CD4-positive, CD25-positive, alpha-beta regulatory T cell (primary cell): ENCODE measurements around the gene CD8A. TPM values are rescaled to one million over a fixed set of nuclear protein-coding genes. Genes with fewer than 3 reads are reported as not detected.
"Not testable (repeated sequence)": the region's sequence is repeated elsewhere in the genome, so short reads cannot be mapped to it uniquely, and the experiment has no call there.

Experiments used
- ATAC-seq, 2 donors: fragments of 150-1000 bp; cut with Tn5 transposase; one replicate each; pipeline ENCODE4 v1.10.0; 2021; ENCODE audit warnings: low read depth in 2 of 2, moderate number of reproducible peaks in 2 of 2, moderate library complexity in 1 of 2
- DNase-seq, 3 donors: peaks; one replicate each; pipeline versions ENCODE4 v3.0.0 to v3.0.0-alpha.2; 2012 to 2022; ENCODE audit warnings: mixed read lengths in 1 of 3
- H3K27ac ChIP-seq: one replicate; pipeline ENCODE4 v1.7.0; 2013; ENCODE audit warnings: mild to moderate bottlenecking, low read length; ENCODE audit not compliant: insufficient read depth, poor library complexity, severe bottlenecking
- H3K27me3 ChIP-seq: one replicate; pipeline ENCODE4 v1.7.0; 2013; ENCODE audit warnings: low read length; ENCODE audit not compliant: control insufficient read depth, insufficient read depth
- H3K36me3 ChIP-seq: one replicate; pipeline ENCODE4 v1.7.0; 2013; ENCODE audit warnings: mild to moderate bottlenecking, low read length, moderate library complexity; ENCODE audit not compliant: control insufficient read depth, insufficient read depth
- H3K4me1 ChIP-seq: 2 replicates; pipeline ENCODE4 v1.7.0; 2013; ENCODE audit warnings: mild to moderate bottlenecking, low read length; ENCODE audit not compliant: insufficient read depth, control insufficient read depth, poor library complexity, severe bottlenecking
- H3K4me3 ChIP-seq: one replicate; pipeline ENCODE4 v1.7.0; 2013; ENCODE audit warnings: low read depth, mild to moderate bottlenecking, low read length, moderate library complexity
- H3K9me3 ChIP-seq, 2 experiments: 1 replicate in 1 of 2; 2 replicates in 1 of 2; pipeline ENCODE4 v1.7.0; 2013; ENCODE audit warnings: low read length in 2 of 2, mild to moderate bottlenecking in 1 of 2, moderate library complexity in 1 of 2; ENCODE audit not compliant: control insufficient read depth in 2 of 2
- H3K27ac Mint-ChIP-seq, 3 donors: one replicate each; pipeline ENCODE4 v1.8.0; 2020 to 2022; ENCODE audit warnings: mild to moderate bottlenecking in 3 of 3, mixed read lengths in 3 of 3, moderate library complexity in 2 of 3
- H3K27me3 Mint-ChIP-seq: one replicate; pipeline ENCODE4 v1.8.0; 2022; ENCODE audit warnings: mild to moderate bottlenecking, mixed read lengths
- H3K36me3 Mint-ChIP-seq: one replicate; pipeline ENCODE4 v1.8.0; 2020; ENCODE audit warnings: mixed read lengths
- H3K4me1 Mint-ChIP-seq, 4 donors: one replicate each; pipeline ENCODE4 v1.8.0; 2020 to 2022; ENCODE audit warnings: mixed read lengths in 4 of 4, mild to moderate bottlenecking in 1 of 4
- H3K4me3 Mint-ChIP-seq, 4 donors: one replicate each; pipeline ENCODE4 v1.8.0; 2020 to 2022; ENCODE audit warnings: mild to moderate bottlenecking in 4 of 4, mixed read lengths in 4 of 4, moderate library complexity in 3 of 4
- H3K9me3 Mint-ChIP-seq, 7 donors: one replicate each; pipeline ENCODE4 v1.8.0; 2020 to 2022; ENCODE audit warnings: mixed read lengths in 7 of 7, mild to moderate bottlenecking in 3 of 7, moderate library complexity in 2 of 7
- polyA plus RNA-seq, 4 donors: library from polyadenylated mRNA; unstranded; fragments of 300-500 nt; fragmentation: Illumina TruSeq; gene quantifications; one replicate each; pipeline ENCODE4 v1.2.3, GENCODE V29; 2021
- total RNA-seq: library from RNA; stranded (reverse); gene quantifications from one replicate; pipeline ENCODE4 v1.2.3, GENCODE V29; 2022

The CD8A gene
- total and polyA plus RNA-seq, 5 donors from 2014 or later: 0.24 to 1.8 (median 0.57) TPM; not detected in 1

DNA sequence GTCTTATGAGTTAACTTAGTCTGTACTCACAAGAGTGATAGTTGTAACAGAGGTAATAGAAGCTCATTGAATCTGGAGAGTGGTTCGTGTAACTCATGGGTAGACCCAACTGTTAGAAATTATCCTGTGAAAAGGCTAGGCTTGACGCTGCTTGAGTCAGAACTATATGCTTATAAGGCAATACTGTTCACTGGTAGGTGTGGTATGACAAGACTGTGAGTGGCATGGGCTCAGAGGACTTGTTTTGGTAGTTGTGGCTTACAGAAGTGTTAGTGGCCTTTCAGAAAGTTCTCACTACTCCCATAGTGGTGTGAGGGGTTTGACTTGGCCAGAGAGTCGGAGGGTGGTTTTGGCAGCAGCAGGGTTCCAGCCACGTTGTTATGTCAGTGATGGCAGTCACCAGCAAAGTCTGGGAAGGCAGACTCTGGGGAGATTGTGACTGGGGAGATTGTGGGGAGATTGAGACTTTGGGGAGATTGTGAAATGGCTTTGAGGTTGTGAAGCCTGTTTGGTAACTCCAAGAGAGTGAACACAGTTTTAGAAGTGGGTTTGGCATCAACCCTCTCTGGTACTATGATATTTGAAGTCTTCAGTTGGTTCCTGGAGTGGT is 48.7 kb downstream of the CD8A start:
- not testable (repeated sequence) for H3K4me3 Mint-ChIP-seq, H3K36me3 Mint-ChIP-seq, H3K27ac Mint-ChIP-seq, H3K27me3 Mint-ChIP-seq, H3K27me3 ChIP-seq, DNase-seq, H3K4me3 ChIP-seq, H3K27ac ChIP-seq, H3K9me3 Mint-ChIP-seq, H3K4me1 ChIP-seq, H3K9me3 ChIP-seq, ATAC-seq
- H3K36me3 ChIP-seq: peaks cover 19% of the 10 kb centered on the region
- peaks cover 19 to 39% (median 26%) of the 10 kb centered on the region in 4 donors for H3K4me1 Mint-ChIP-seq

GRCh38 chr2:86739889-86740288 is 50.8 kb downstream of the CD8A start:
- not testable (repeated sequence) for H3K4me1 ChIP-seq, H3K27ac Mint-ChIP-seq, DNase-seq, H3K36me3 Mint-ChIP-seq, H3K4me3 Mint-ChIP-seq, H3K27me3 ChIP-seq, H3K9me3 ChIP-seq, H3K27ac ChIP-seq, ATAC-seq, H3K27me3 Mint-ChIP-seq, H3K4me3 ChIP-seq, H3K9me3 Mint-ChIP-seq
- H3K36me3 ChIP-seq: peaks cover 15% of the 10 kb centered on the region
- peaks cover 5 to 19% (median 9%) of the 10 kb centered on the region in 4 donors for H3K4me1 Mint-ChIP-seq

GRCh38 chr2:86739485-86739884 is 51.2 kb downstream of the CD8A start:
- H3K36me3 ChIP-seq: peaks cover 12% of the 10 kb centered on the region
- not testable (repeated sequence) for H3K4me3 ChIP-seq, H3K9me3 ChIP-seq, H3K36me3 Mint-ChIP-seq, H3K4me1 ChIP-seq, H3K9me3 Mint-ChIP-seq, H3K27ac ChIP-seq, H3K27ac Mint-ChIP-seq, H3K27me3 Mint-ChIP-seq, ATAC-seq, H3K27me3 ChIP-seq, DNase-seq, H3K4me3 Mint-ChIP-seq
- H3K4me1 Mint-ChIP-seq: peaks cover 5 to 16% (median 9%) of the 10 kb centered on the region in 4 donors

DNA sequence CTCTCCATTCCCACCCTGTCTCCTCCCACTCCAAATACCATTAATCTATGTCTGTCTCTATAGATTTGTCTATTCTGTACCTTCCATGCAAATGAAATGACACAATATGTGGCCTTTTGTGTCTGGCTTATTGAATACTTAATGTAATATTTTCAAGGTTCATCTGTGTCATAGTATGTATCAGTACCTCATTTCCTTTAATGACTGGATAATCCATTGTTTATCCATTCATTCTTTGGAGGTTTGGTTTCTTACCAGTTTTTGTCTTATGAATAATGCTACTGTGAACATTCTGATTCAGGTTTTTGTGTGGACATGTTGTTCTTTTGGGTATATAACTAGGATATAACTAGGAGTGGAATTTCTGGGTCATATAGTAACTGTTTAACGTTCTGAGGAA is 55.8 kb downstream of the CD8A start:
- not testable (repeated sequence) for H3K27me3 ChIP-seq, DNase-seq, H3K4me3 ChIP-seq, ATAC-seq, H3K4me1 Mint-ChIP-seq, H3K27ac ChIP-seq, H3K27ac Mint-ChIP-seq, H3K36me3 ChIP-seq, H3K4me3 Mint-ChIP-seq, H3K9me3 Mint-ChIP-seq, H3K4me1 ChIP-seq, H3K9me3 ChIP-seq, H3K27me3 Mint-ChIP-seq, H3K36me3 Mint-ChIP-seq

Other genes starting within 250 kb of the CD8A start
- gene CHMP3, start 227.5 kb downstream of the CD8A start, total RNA-seq: 75.5 TPM
- 10 to 100 TPM; 67.5 to 85.2 (median 81.3) TPM for gene CHMP3, start 227.5 kb downstream of the CD8A start, polyA plus RNA-seq
- 79.3 TPM for gene RNF103, start 167.0 kb downstream of the CD8A start, total RNA-seq
- gene RNF103, start 167.0 kb downstream of the CD8A start, polyA plus RNA-seq: 1 to 10 TPM; 2.7 to 6.0 (median 3.9) TPM
- 27.6 TPM for gene RMND5A, start 70.6 kb downstream of the CD8A start, total RNA-seq
- 10 to 100 TPM; 13.5 to 24.0 (median 15.3) TPM for gene RMND5A, start 70.6 kb downstream of the CD8A start, polyA plus RNA-seq
- gene CD8B, start 71.0 kb upstream of the CD8A start, total RNA-seq: 0.62 TPM
- gene CD8B, start 71.0 kb upstream of the CD8A start, polyA plus RNA-seq: 1 to 10 TPM; 2.6 to 4.9 (median 3.2) TPM
- gene RGPD1, start 151.2 kb upstream of the CD8A start, total RNA-seq: 19.3 TPM
- gene RGPD1, start 151.2 kb upstream of the CD8A start, polyA plus RNA-seq: 10 to 100 TPM in 3 of 4 donors, 1 to 10 TPM in 1; 5.7 to 38.5 (median 21.8) TPM
- gene PLGLB1, start 230.9 kb upstream of the CD8A start, total RNA-seq: 8.2 TPM
- 1 to 10 TPM in 1 of 4 donors, under 1 TPM in 2, not detected in 1; 0.30 to 1.3 (median 1.00) TPM for gene PLGLB1, start 230.9 kb upstream of the CD8A start, polyA plus RNA-seq